Activated T-cell treated with anti-CD3 and anti-CD28 coated beads, Interleukin-2, amount 50 U/mL, for 24 hours (primary cell): ENCODE measurements around the gene OPRD1.

ENCODE experiments used
- DNase-seq: peaks from one replicate; pipeline ENCODE4 v3.0.0-alpha.2; 2020
- H3K27ac Mint-ChIP-seq: 2 replicates; pipeline ENCODE4 v1.8.0; 2020; ENCODE audit warnings: mild to moderate bottlenecking, mixed read lengths
- H3K27me3 Mint-ChIP-seq: 2 replicates; pipeline ENCODE4 v1.8.0; 2020; ENCODE audit warnings: mixed read lengths
- H3K36me3 Mint-ChIP-seq: 2 replicates; pipeline ENCODE4 v1.8.0; 2020; ENCODE audit warnings: low read depth, mixed read lengths
- H3K4me1 Mint-ChIP-seq: 2 replicates; pipeline ENCODE4 v1.8.0; 2020; ENCODE audit warnings: low read depth, mixed read lengths
- H3K4me3 Mint-ChIP-seq: 2 replicates; pipeline ENCODE4 v1.8.0; 2020; ENCODE audit warnings: mild to moderate bottlenecking, moderate library complexity, mixed read lengths
- H3K9me3 Mint-ChIP-seq: 2 replicates; pipeline ENCODE4 v1.8.0; 2020; ENCODE audit warnings: mixed read lengths

OPRD1 gene

GRCh38 chr1:28891256-28891655 is 79.3 kb downstream of the OPRD1 start:
- DNase-seq = no peak
- Mint-ChIP-seq H3K36me3 (peaks cover 26% of the 10 kb centered on the region), H3K4me1 (peaks cover 43% of the 10 kb centered on the region), H3K27ac (no peak overlapping the region), H3K4me3 (no peak overlapping the region), H3K9me3 (no peaks in the 10 kb centered on the region), H3K27me3 (no peaks in the 10 kb centered on the region)

GRCh38 chr1:28893403-28894102 is 81.6 kb downstream of the OPRD1 start:
- DNase-seq = no peak
- no peak overlapping the region for H3K4me3 Mint-ChIP-seq

GRCh38 chr1:28894785-28895184 is 82.8 kb downstream of the OPRD1 start:
- no peak for DNase-seq
- Mint-ChIP-seq H3K27ac (no peak overlapping the region), H3K4me1 (peaks cover 42% of the 10 kb centered on the region), H3K9me3 (no peaks in the 10 kb centered on the region), H3K27me3 (no peaks in the 10 kb centered on the region), H3K36me3 (peaks cover 30% of the 10 kb centered on the region), H3K4me3 (no peak overlapping the region)

More at GRCh38 chr1:28893403-28894102, 81.6 kb downstream of the OPRD1 start:
- no peak overlapping the region for H3K27ac Mint-ChIP-seq
- peaks cover 46% of the 10 kb centered on the region for H3K4me1 Mint-ChIP-seq
- H3K9me3 Mint-ChIP-seq = no peaks in the 10 kb centered on the region
- H3K36me3 Mint-ChIP-seq = peaks cover 30% of the 10 kb centered on the region
- no peaks in the 10 kb centered on the region for H3K27me3 Mint-ChIP-seq

GRCh38 chr1:28895896-28896608 is 84.1 kb downstream of the OPRD1 start:
- peaks cover 42% of the 10 kb centered on the region for H3K4me1 Mint-ChIP-seq
- H3K27me3 Mint-ChIP-seq = no peaks in the 10 kb centered on the region
- no peak overlapping the region for H3K4me3 Mint-ChIP-seq
- no peaks in the 10 kb centered on the region for H3K9me3 Mint-ChIP-seq
- no peak for DNase-seq
- H3K36me3 Mint-ChIP-seq = peaks cover 32% of the 10 kb centered on the region
- no peak overlapping the region for H3K27ac Mint-ChIP-seq

- Mint-ChIP-seq H3K27me3 (no peaks in the 10 kb centered on the region), H3K36me3 (peaks cover 32% of the 10 kb centered on the region), H3K4me3 (no peak overlapping the region), H3K4me1 (peaks cover 38% of the 10 kb centered on the region), H3K27ac (no peak overlapping the region), H3K9me3 (no peaks in the 10 kb centered on the region)
- no peak for DNase-seq
Measured at GRCh38 chr1:28896609-28896986, 84.6 kb downstream of the OPRD1 start.

- Mint-ChIP-seq H3K36me3 (peaks cover 28% of the 10 kb centered on the region), H3K4me3 (no peak overlapping the region), H3K27ac (no peak overlapping the region), H3K9me3 (no peaks in the 10 kb centered on the region), H3K27me3 (no peaks in the 10 kb centered on the region), H3K4me1 (peaks cover 37% of the 10 kb centered on the region)
- DNase-seq = no peak
Measured at GRCh38 chr1:28897789-28898188, 85.8 kb downstream of the OPRD1 start.

GRCh38 chr1:28898405-28898881 is 86.5 kb downstream of the OPRD1 start:
- H3K36me3 Mint-ChIP-seq = peaks cover 29% of the 10 kb centered on the region
- H3K4me3 Mint-ChIP-seq = no peak overlapping the region
- H3K9me3 Mint-ChIP-seq = no peaks in the 10 kb centered on the region
- H3K4me1 Mint-ChIP-seq = peaks cover 35% of the 10 kb centered on the region
- no peak for DNase-seq
- no peak overlapping the region for H3K27ac Mint-ChIP-seq
- no peaks in the 10 kb centered on the region for H3K27me3 Mint-ChIP-seq

GRCh38 chr1:28899267-28899666 is 87.3 kb downstream of the OPRD1 start:
- H3K9me3 Mint-ChIP-seq = peaks cover 1% of the 10 kb centered on the region
- no peaks in the 10 kb centered on the region for H3K27me3 Mint-ChIP-seq
- DNase-seq = no peak
- peaks cover 25% of the 10 kb centered on the region for H3K36me3 Mint-ChIP-seq
- H3K27ac Mint-ChIP-seq = no peak overlapping the region
- H3K4me3 Mint-ChIP-seq = no peak overlapping the region
- H3K4me1 Mint-ChIP-seq = peaks cover 31% of the 10 kb centered on the region

GRCh38 chr1:28900562-28900961 is 88.6 kb downstream of the OPRD1 start:
- Mint-ChIP-seq H3K9me3 (peaks cover 3% of the 10 kb centered on the region), H3K27ac (no peak overlapping the region), H3K36me3 (peaks cover 21% of the 10 kb centered on the region), H3K27me3 (no peaks in the 10 kb centered on the region), H3K4me3 (no peak overlapping the region), H3K4me1 (peaks cover 27% of the 10 kb centered on the region)
- no peak for DNase-seq

- H3K36me3 Mint-ChIP-seq = peaks cover 19% of the 10 kb centered on the region
- no peaks in the 10 kb centered on the region for H3K27me3 Mint-ChIP-seq
- no peak overlapping the region for H3K4me3 Mint-ChIP-seq
- H3K27ac Mint-ChIP-seq = no peak overlapping the region
- DNase-seq = no peak
- H3K4me1 Mint-ChIP-seq = peaks cover 19% of the 10 kb centered on the region
- H3K9me3 Mint-ChIP-seq = peaks cover 3% of the 10 kb centered on the region
Measured at GRCh38 chr1:28902738-28903137, 90.8 kb downstream of the OPRD1 start.

- Mint-ChIP-seq H3K4me3 (no peak overlapping the region), H3K27me3 (no peaks in the 10 kb centered on the region), H3K27ac (peak overlapping the region; percentile 32), H3K36me3 (peaks cover 15% of the 10 kb centered on the region), H3K4me1 (peaks cover 5% of the 10 kb centered on the region), H3K9me3 (peaks cover 3% of the 10 kb centered on the region)
- peak; percentile 12 for DNase-seq
Measured at GRCh38 chr1:28905921-28906666, 94.1 kb downstream of the OPRD1 start.

GRCh38 chr1:28909198-28909597 is 97.2 kb downstream of the OPRD1 start:
- H3K9me3 Mint-ChIP-seq = peaks cover 2% of the 10 kb centered on the region
- peaks cover 8% of the 10 kb centered on the region for H3K4me1 Mint-ChIP-seq
- no peak overlapping the region for H3K27ac Mint-ChIP-seq
- H3K27me3 Mint-ChIP-seq = no peaks in the 10 kb centered on the region
- H3K4me3 Mint-ChIP-seq = no peak overlapping the region
- no peak for DNase-seq
- peaks cover 22% of the 10 kb centered on the region for H3K36me3 Mint-ChIP-seq

- no peak overlapping the region for H3K4me3 Mint-ChIP-seq
- peaks cover 16% of the 10 kb centered on the region for H3K4me1 Mint-ChIP-seq
- no peaks in the 10 kb centered on the region for H3K9me3 Mint-ChIP-seq
- peaks cover 23% of the 10 kb centered on the region for H3K36me3 Mint-ChIP-seq
- H3K27me3 Mint-ChIP-seq = no peaks in the 10 kb centered on the region
- H3K27ac Mint-ChIP-seq = no peak overlapping the region
- DNase-seq = no peak
Measured at GRCh38 chr1:28910379-28911115, 98.6 kb downstream of the OPRD1 start.

GRCh38 chr1:28913786-28914227 is 101.8 kb downstream of the OPRD1 start:
- DNase-seq = no peak
- H3K27me3 Mint-ChIP-seq = no peaks in the 10 kb centered on the region
- H3K27ac Mint-ChIP-seq = peak overlapping the region; percentile 96
- H3K36me3 Mint-ChIP-seq = peaks cover 27% of the 10 kb centered on the region
- no peaks in the 10 kb centered on the region for H3K9me3 Mint-ChIP-seq
- H3K4me3 Mint-ChIP-seq = peak overlapping the region; percentile 93
- H3K4me1 Mint-ChIP-seq = peaks cover 48% of the 10 kb centered on the region
